Measurements from ENCODE around the gene NFX1. TPM values are rescaled to one million over a fixed set of nuclear protein-coding genes. Genes with fewer than 3 reads are reported as not detected.

Gene NFX1
- total RNA-seq, 1 experiment from 2014 or later = 15.4 TPM

DNA sequence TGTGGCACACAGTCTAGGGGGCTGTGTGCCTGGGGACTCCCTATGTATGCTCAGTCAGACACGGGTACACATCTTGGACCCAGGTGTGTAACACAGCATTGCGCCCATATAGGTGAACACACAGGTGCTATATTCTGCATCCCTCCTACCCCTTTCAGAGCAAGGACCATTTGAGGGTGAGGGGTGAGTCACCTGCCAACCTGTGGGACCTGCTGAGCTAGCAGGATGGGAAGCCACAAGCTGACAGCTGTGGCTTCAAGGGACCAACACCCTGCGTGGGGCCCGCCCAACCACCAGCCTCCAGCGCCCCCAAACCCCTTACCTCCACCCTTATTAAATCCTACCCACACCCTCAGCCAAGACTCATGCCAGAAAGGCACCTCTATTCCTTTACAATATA, 126.7 kb downstream of the NFX1 start:
- intact Hi-C loops (cut with micrococcal nuclease) = no loop called here
- no peak overlapping the region for H3K4me2 ChIP-seq (ENCODE audit: low read length)
- DNase-seq (no peak), ATAC-seq (no peak)
- no TSS peak for BruUV-seq (replicated peaks)
- TF ChIP-seq EZH2phosphoT487 (IDR thresholded peaks at IDR 0.05; ENCODE audit: borderline replicate concordance, low read length) (no peak), CTCF (conservative IDR thresholded peaks at IDR 0.05; ENCODE audit: low read depth, low read length) (no peak), EZH2 (IDR thresholded peaks at IDR 0.05; ENCODE audit: low read length, unreplicated experiment) (no peak)
- no peak overlapping the region for H2AFZ ChIP-seq (ENCODE audit: low read length)
- no peaks in the 10 kb centered on the region for H3K79me2 ChIP-seq (ENCODE audit: low read length)
- H3K9ac ChIP-seq (ENCODE audit: low read length) = no peak overlapping the region
- no peak overlapping the region for H3K4me3 ChIP-seq (ENCODE audit: low read length)
- H3K36me3 ChIP-seq (ENCODE audit: low read depth, low read length) = no peaks in the 10 kb centered on the region
- no peaks in the 10 kb centered on the region for H3K9me2 ChIP-seq (replicated peaks; ENCODE audit: low read length)
- H3F3A ChIP-seq (ENCODE audit: low read length, unreplicated experiment) = no peaks in the 10 kb centered on the region
- no peaks in the 10 kb centered on the region for H3K9me3 ChIP-seq (ENCODE audit: low read length)
- CTCF ChIA-PET = no interaction called here
- POLR2A ChIA-PET (ENCODE audit: unreplicated experiment) = no interaction called here
- peaks cover 29% of the 10 kb centered on the region for H3K4me1 ChIP-seq (ENCODE audit: insufficient read depth, low read length)
- no peaks in the 10 kb centered on the region for H4K20me1 ChIP-seq (ENCODE audit: low read length)
- no peak overlapping the region for H3K27ac ChIP-seq (ENCODE audit: low read length)
- H3K27me3 ChIP-seq (ENCODE audit: low read length) = no peaks in the 10 kb centered on the region

DNA sequence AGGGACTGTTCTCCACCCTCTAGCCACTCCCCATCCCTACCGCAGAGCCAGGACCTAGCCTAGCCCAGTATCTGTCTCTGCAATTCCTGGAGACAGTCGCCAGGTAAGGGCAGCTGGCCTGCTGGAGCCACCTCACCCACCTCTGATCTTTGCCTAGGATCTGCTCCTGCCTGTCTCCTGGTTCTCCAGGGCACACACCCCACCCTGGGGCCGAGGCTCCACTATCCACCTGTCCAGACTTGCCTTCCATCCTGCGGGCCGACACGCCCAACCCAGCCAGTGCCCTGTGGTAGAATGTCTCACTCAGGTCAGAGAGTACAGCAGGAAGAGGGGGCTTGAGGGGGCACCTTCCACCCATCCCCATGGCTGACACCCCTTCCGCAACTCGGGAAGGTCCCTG, 127.8 kb downstream of the NFX1 start:
- Histone ChIP-seq H3K9me2 (replicated peaks; ENCODE audit: low read length) (no peaks in the 10 kb centered on the region), H3K4me2 (ENCODE audit: low read length) (no peak overlapping the region), H3K27ac (ENCODE audit: low read length) (no peak overlapping the region), H3K36me3 (ENCODE audit: low read depth, low read length) (no peaks in the 10 kb centered on the region), H3K27me3 (ENCODE audit: low read length) (no peaks in the 10 kb centered on the region), H3K9me3 (ENCODE audit: low read length) (no peaks in the 10 kb centered on the region), H3K4me1 (ENCODE audit: insufficient read depth, low read length) (peaks cover 29% of the 10 kb centered on the region), H3F3A (ENCODE audit: low read length, unreplicated experiment) (no peaks in the 10 kb centered on the region), H3K4me3 (ENCODE audit: low read length) (no peak overlapping the region), H4K20me1 (ENCODE audit: low read length) (no peaks in the 10 kb centered on the region), H3K79me2 (ENCODE audit: low read length) (no peaks in the 10 kb centered on the region), H3K9ac (ENCODE audit: low read length) (no peak overlapping the region), H2AFZ (ENCODE audit: low read length) (no peak overlapping the region)
- no TSS peak for BruUV-seq (replicated peaks)
- ATAC-seq (no peak), DNase-seq (no peak)
- CTCF ChIA-PET = no interaction called here
- intact Hi-C loops (cut with micrococcal nuclease) = no loop called here
- TF ChIP-seq CTCF (conservative IDR thresholded peaks at IDR 0.05; ENCODE audit: low read depth, low read length) (no peak), EZH2 (IDR thresholded peaks at IDR 0.05; ENCODE audit: low read length, unreplicated experiment) (no peak), EZH2phosphoT487 (IDR thresholded peaks at IDR 0.05; ENCODE audit: borderline replicate concordance, low read length) (no peak)
- POLR2A ChIA-PET (ENCODE audit: unreplicated experiment) = no interaction called here

- Histone ChIP-seq H3K4me3 (ENCODE audit: low read length) (no peak overlapping the region), H3K27me3 (ENCODE audit: low read length) (no peaks in the 10 kb centered on the region), H3K27ac (ENCODE audit: low read length) (no peak overlapping the region), H3K36me3 (ENCODE audit: low read depth, low read length) (no peaks in the 10 kb centered on the region), H3F3A (ENCODE audit: low read length, unreplicated experiment) (no peaks in the 10 kb centered on the region), H3K79me2 (ENCODE audit: low read length) (no peaks in the 10 kb centered on the region), H4K20me1 (ENCODE audit: low read length) (no peaks in the 10 kb centered on the region), H3K4me1 (ENCODE audit: insufficient read depth, low read length) (peaks cover 24% of the 10 kb centered on the region), H2AFZ (ENCODE audit: low read length) (no peak overlapping the region), H3K9me2 (replicated peaks; ENCODE audit: low read length) (no peaks in the 10 kb centered on the region), H3K9me3 (ENCODE audit: low read length) (no peaks in the 10 kb centered on the region), H3K9ac (ENCODE audit: low read length) (no peak overlapping the region), H3K4me2 (ENCODE audit: low read length) (no peak overlapping the region)
- CTCF ChIA-PET = no interaction called here
- no peak for TF ChIP-seq EZH2 (IDR thresholded peaks at IDR 0.05; ENCODE audit: low read length, unreplicated experiment)
- no peak for TF ChIP-seq EZH2phosphoT487 (IDR thresholded peaks at IDR 0.05; ENCODE audit: borderline replicate concordance, low read length)
- TF ChIP-seq CTCF (conservative IDR thresholded peaks at IDR 0.05; ENCODE audit: low read depth, low read length) = no peak
- intact Hi-C loops (cut with micrococcal nuclease) = no loop called here
- no TSS peak for BruUV-seq (replicated peaks)
- ATAC-seq (no peak), DNase-seq (no peak)
- POLR2A ChIA-PET (ENCODE audit: unreplicated experiment) = no interaction called here
Measured at GRCh38 chr9:33419708-33420303, 129.5 kb downstream of the NFX1 start.
